ENCODE measurements around the gene RNGTT. TPM values are rescaled to one million over a fixed set of nuclear protein-coding genes. Genes with fewer than 3 reads are reported as not detected.

Gene RNGTT
- total RNA-seq, 1 donor from 2014 or later, result 18.2 TPM

GRCh38 chr6:88626460-88626859 lies 337.0 kb downstream of the RNGTT start:
- intact Hi-C loops (cut with DNase I), result no loop called here
- Histone ChIP-seq H3K4me1 (no peaks in the 10 kb centered on the region), H3K9me3 (no peaks in the 10 kb centered on the region), H3K4me3 (no peak overlapping the region), H3K27me3 (no peaks in the 10 kb centered on the region), H3K36me3 (no peaks in the 10 kb centered on the region), H3K27ac (no peak overlapping the region)
- no peak for DNase-seq (ENCODE audit: extremely low spot score in 2 of 2)
- TF ChIP-seq POLR2AphosphoS5 (IDR thresholded peaks at IDR 0.05; ENCODE audit: insufficient read depth in 1 of 2, low read depth in 1 of 2) (no peak), POLR2A (IDR thresholded peaks at IDR 0.05) (no peak)
- TF ChIP-seq, protein P1, sequence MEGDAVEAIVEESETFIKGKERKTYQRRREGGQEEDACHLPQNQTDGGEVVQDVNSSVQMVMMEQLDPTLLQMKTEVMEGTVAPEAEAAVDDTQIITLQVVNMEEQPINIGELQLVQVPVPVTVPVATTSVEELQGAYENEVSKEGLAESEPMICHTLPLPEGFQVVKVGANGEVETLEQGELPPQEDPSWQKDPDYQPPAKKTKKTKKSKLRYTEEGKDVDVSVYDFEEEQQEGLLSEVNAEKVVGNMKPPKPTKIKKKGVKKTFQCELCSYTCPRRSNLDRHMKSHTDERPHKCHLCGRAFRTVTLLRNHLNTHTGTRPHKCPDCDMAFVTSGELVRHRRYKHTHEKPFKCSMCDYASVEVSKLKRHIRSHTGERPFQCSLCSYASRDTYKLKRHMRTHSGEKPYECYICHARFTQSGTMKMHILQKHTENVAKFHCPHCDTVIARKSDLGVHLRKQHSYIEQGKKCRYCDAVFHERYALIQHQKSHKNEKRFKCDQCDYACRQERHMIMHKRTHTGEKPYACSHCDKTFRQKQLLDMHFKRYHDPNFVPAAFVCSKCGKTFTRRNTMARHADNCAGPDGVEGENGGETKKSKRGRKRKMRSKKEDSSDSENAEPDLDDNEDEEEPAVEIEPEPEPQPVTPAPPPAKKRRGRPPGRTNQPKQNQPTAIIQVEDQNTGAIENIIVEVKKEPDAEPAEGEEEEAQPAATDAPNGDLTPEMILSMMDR (IDR thresholded peaks at IDR 0.05), result no peak

DNA sequence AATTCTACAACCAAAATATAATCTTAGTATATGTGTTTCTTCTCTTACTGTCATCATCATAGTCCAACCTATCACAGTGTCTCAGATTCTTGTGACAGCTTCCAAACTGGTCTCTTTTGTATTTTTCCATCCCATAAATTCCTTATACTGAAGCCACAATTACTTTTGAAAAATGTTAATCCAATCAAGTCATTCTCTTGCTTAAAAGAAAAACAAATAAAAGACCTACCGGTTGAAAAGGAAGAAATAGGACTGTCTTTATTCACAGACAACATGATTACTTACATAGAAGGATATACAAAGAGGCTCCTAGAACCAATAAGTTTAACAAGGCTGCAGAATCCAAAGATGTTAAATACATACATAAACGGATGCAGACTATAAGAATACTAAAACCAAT lies 339.9 kb downstream of the RNGTT start:
- DNase-seq (ENCODE audit: extremely low spot score in 2 of 2), result no peak
- TF ChIP-seq, protein P1 (IDR thresholded peaks at IDR 0.05), result no peak
- TF ChIP-seq POLR2A (IDR thresholded peaks at IDR 0.05) (no peak), POLR2AphosphoS5 (IDR thresholded peaks at IDR 0.05; ENCODE audit: insufficient read depth in 1 of 2, low read depth in 1 of 2) (no peak)
- Histone ChIP-seq H3K4me3 (no peak overlapping the region), H3K36me3 (no peaks in the 10 kb centered on the region), H3K27ac (no peak overlapping the region), H3K27me3 (no peaks in the 10 kb centered on the region), H3K9me3 (no peaks in the 10 kb centered on the region), H3K4me1 (no peaks in the 10 kb centered on the region)
- intact Hi-C loops (cut with DNase I), result no loop called here

DNA sequence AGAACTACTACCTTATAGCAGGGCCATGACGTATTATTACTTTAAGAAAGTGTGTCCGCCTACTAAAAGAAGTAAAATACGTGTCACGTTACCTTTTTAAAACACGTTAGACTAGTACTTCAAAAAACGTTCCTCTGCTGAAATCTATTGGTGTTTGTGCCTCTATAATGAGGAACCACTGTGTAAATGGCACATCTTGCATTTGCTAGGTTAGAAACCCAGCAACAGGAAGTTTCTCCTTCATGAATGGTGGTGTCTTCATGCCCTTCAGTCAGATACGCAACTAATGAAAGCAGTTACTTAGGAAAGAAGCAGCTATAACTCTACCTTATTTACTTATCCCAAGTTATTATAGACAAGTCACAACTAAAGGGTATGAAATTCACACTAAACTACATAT lies 343.5 kb downstream of the RNGTT start:
- H3K36me3 ChIP-seq, result no peaks in the 10 kb centered on the region
- no peak overlapping the region for H3K4me3 ChIP-seq
- no peaks in the 10 kb centered on the region for H3K9me3 ChIP-seq
- no peak for DNase-seq (ENCODE audit: extremely low spot score in 2 of 2)
- H3K27me3 ChIP-seq, result no peaks in the 10 kb centered on the region
- TF ChIP-seq POLR2A (IDR thresholded peaks at IDR 0.05) (no peak), POLR2AphosphoS5 (IDR thresholded peaks at IDR 0.05; ENCODE audit: insufficient read depth in 1 of 2, low read depth in 1 of 2) (no peak)
- TF ChIP-seq, protein P1 (IDR thresholded peaks at IDR 0.05), result no peak
- no peaks in the 10 kb centered on the region for H3K4me1 ChIP-seq
- intact Hi-C loops (cut with DNase I), result no loop called here
- H3K27ac ChIP-seq, result no peak overlapping the region

GRCh38 chr6:88616380-88616779 lies 347.0 kb downstream of the RNGTT start:
- Histone ChIP-seq H3K4me3 (no peak overlapping the region), H3K9me3 (no peaks in the 10 kb centered on the region), H3K36me3 (peaks cover 0 to 7% of the 10 kb centered on the region in 2 donors), H3K27me3 (no peaks in the 10 kb centered on the region), H3K27ac (no peak overlapping the region), H3K4me1 (no peaks in the 10 kb centered on the region)
- no peak for TF ChIP-seq POLR2AphosphoS5 (IDR thresholded peaks at IDR 0.05; ENCODE audit: insufficient read depth in 1 of 2, low read depth in 1 of 2)
- TF ChIP-seq, protein P1 (IDR thresholded peaks at IDR 0.05), result no peak
- TF ChIP-seq POLR2A (IDR thresholded peaks at IDR 0.05), result no peak
- no peak for DNase-seq (ENCODE audit: extremely low spot score in 2 of 2)
- intact Hi-C loops (cut with DNase I), result no loop called here

DNA sequence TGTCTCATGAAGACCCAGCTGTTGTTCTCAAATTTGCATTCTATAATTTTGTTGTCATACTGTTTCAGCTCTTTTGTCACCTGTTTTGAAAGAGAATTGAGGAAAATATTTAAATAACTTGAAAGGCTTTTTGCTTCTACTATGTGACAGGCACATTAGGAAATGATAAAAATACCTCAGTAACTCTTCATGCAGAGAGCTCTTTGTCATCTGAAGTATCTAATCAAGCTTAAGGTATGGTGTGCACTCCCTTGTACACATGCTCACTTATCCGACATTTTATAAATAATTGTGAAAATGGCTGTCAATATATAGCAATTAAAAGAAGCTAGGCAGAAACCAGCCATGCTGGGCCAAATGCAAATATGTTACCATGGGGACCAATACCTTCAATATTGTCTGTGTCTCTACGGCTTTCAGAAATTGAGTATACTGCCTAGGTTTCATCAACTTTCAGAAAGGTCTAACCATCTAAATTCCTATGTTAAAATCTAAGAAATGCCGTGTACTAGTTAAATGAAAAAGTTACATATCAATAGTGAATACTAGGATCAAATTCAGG lies 349.0 kb downstream of the RNGTT start:
- TF ChIP-seq POLR2A (IDR thresholded peaks at IDR 0.05) (no peak), POLR2AphosphoS5 (IDR thresholded peaks at IDR 0.05; ENCODE audit: insufficient read depth in 1 of 2, low read depth in 1 of 2) (no peak)
- TF ChIP-seq, protein P1 (IDR thresholded peaks at IDR 0.05), result no peak
- Histone ChIP-seq H3K9me3 (no peaks in the 10 kb centered on the region), H3K36me3 (peaks cover 0 to 7% of the 10 kb centered on the region in 2 donors), H3K27ac (no peak overlapping the region), H3K4me3 (no peak overlapping the region), H3K27me3 (no peaks in the 10 kb centered on the region), H3K4me1 (no peaks in the 10 kb centered on the region)
- DNase-seq (ENCODE audit: extremely low spot score in 2 of 2), result no peak
- intact Hi-C loops (cut with DNase I), result no loop called here

Measured in vagina (tissue), 2 donors.